GM18505 (cell line): ENCODE measurements around the gene FSTL4.

ENCODE experiments used
- ATAC-seq: cut with Tn5 transposase; IDR thresholded peaks from one replicate; pipeline ENCODE4 v1.9.1; 2021; ENCODE audit not compliant: unreplicated experiment
- POLR2A ChIP-seq: IDR thresholded peaks from 4 replicates; pipeline ENCODE4 v1.6.1; 2011; ENCODE audit warnings: borderline replicate concordance; ENCODE audit not compliant: insufficient read depth, insufficient read length; ENCODE audit errors: extremely low read depth

The FSTL4 gene

DNA sequence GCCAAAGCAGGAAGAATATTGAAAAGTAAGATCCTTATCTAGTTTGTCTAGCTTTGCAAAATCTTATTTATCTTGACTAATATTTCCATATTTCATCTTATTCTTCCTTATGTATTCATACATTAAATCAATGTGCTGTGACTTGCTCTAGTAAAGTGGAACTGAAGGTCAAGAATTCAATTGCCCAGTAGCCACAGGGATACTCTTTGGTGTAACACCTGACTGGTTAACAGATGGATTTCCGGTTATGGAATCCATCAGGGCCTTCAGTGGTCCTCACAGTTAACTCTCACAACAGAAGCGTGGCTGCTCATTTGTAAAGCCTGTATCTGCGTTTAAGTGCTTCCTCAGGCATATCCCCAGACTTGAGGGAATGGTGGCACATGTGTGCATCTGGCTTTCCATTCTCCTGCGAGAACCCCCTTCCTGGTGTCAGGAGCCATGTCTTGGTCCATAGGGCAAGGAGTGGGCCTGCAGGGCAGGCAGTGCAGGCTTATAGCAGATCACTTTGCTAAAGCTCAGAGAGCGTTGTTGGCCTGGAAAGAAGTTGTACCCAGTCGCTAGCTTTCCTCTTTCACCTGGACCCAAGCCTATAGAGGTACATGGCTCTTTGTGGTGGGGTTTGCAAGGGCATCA lies 461.3 kb downstream of the FSTL4 start:
- ATAC-seq: no peak
- no peak for TF ChIP-seq POLR2A

DNA sequence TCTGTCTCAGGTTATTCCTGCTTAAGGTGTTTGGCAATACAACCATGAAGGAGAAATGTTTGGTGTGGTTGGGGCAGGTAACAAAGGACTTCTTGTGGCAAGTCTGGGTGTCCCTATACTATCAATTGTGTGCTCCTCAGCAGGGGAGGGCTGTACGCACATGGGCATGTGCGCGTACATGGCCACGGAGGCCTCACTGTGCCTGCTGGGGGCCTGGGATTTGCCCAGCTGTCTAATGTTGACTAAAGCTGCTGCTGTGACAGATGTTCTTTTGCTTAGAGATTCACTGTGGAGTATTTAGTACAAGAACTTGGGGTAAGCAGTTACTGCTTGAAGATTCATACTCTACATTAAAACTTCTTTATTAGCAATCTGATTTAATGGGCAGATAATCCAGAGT lies 463.0 kb downstream of the FSTL4 start:
- TF ChIP-seq POLR2A: no peak
- ATAC-seq: no peak

DNA sequence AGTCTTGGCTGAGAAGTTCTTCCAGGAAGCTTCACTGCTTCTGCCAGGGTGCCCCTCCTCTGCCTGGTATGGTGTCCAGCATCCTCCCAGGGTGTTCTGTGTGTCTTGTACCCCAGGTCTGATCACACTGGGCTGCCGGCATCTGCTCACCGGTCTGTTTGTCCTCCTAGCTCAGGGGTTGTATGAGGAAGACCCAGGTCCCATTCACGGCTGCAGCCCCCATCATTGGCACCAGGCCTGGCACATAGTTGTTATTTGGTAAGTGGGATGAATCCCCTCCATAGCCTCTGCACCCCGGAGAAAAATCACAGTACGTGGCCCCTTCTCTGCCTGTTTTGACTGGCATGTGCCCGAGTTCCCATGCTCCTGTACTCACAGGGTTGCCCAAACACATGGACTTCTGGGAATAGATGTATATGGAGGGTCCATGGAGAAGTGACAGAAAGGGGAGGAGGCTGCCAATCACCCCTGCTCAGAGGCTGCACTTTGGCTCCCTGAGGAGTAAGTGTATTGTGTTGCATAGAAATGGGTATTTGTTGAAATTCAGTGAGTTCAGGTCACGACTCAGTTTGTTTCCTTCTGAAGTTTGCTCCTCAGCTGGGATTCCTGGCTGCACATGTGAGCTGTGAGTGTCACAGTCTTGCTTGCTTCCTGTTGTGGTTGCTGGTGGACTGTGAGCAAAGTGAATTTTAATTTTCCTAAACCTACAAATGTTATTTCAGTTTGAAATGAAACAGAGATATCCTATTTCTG lies 464.4 kb downstream of the FSTL4 start:
- no peak for TF ChIP-seq POLR2A
- ATAC-seq: no peak

DNA sequence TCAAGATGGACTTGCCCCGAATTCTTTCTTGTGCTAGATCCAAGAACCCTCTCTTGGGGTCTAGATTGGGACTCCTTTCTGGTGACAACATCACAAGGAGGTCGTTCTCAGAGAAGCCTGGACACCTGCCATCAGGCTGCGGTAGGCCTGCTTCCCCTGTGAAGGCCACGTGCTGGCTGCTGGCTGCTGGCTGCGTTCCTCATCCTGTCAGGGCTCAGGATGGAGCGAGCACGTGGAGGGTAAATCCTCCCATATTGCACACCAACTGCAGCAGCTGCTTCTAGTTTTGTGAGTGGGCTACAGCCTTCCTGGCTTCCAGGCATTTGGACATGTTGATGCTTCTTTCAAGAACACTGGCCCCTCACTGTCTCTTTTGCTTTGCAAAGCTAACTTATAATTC lies 464.9 kb downstream of the FSTL4 start:
- TF ChIP-seq POLR2A: no peak
- ATAC-seq: no peak
